SK-MEL-5 (cell line): ENCODE data around the gene PTGDS. TPM values are rescaled to one million over a fixed set of nuclear protein-coding genes. Genes with fewer than 3 reads are reported as not detected.
"Not testable (repeated sequence)": the region's sequence is repeated elsewhere in the genome, so short reads cannot be mapped to it uniquely, and the experiment has no call there.

ENCODE experiments used
- DNase-seq: peaks from one replicate; pipeline ENCODE4 v3.0.0-alpha.2; 2016; ENCODE audit warnings: low read depth, low spot score
- in situ Hi-C: cut with HindIII; loops from 2 replicates; pipeline ENCODE4 v1.10.0; 2016; ENCODE audit warnings: low sequenced_read_pairs, high pct_unique_total_duplicates, low pct_unique_long_range_greater_than_20kb
- total RNA-seq: library from RNA; depleted of rRNA; stranded (reverse); fragments of >200 nt; shearing (Covaris generic); gene quantifications from 2 replicates; pipeline ENCODE4 v1.2.3, GENCODE V29; 2014

Gene PTGDS
- total RNA-seq, 1 experiment from 2014 or later: not detected

DNA sequence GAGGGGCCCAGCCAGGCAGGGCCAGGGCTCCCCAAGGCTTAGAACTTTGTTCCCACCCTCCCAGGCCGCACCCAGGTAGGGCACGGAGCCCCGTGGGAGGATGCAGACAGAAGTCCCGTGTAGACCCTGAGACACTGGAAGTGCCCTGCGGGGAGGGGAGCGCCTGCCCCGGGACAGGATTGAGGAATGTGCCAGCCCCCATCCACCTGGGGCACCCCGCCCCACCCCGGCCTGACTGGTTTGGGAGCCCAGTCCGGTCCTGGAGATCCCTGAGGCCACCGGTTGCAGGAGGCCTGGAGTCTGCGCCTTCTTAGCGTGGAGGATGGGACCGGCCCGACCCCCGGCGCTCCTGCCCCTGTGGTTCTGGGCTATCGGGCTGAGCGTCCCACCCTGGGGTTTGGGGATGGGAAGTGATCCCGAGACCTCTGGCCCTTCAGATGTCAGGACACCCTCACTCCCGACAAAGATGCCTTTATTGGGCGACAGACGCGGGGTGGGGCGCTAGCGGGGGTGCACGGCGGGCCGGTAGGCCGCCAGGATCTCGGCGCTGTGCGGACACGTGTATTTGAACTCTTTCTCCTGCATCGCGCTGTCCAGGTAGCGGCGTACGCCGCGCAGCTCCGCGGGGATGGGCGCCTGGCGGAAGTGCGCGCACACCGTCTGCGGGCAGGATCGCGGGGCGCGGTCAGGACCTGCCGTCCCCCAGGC is 17.0 kb downstream of the PTGDS start:
- in situ Hi-C loops: no loop called here
- no peak for DNase-seq

DNA sequence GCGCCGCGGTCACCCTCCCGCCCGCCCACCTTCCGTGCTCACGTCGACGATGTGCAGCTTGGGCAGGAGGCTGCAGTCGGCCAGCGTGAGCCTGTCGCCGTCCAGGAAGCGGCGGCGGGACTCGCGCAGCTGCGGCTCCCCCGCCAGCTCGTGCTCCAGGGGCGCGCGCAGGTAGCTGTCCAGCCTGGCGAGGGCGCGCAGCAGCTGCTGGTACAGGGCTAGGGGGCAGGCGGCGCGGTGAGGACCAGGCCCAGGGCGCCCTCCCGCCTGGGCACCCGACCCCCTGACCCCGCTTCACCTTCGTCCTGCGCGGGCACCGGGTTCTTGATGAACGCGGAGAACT is 17.6 kb downstream of the PTGDS start:
- in situ Hi-C loops: no loop called here
- no peak for DNase-seq

DNA sequence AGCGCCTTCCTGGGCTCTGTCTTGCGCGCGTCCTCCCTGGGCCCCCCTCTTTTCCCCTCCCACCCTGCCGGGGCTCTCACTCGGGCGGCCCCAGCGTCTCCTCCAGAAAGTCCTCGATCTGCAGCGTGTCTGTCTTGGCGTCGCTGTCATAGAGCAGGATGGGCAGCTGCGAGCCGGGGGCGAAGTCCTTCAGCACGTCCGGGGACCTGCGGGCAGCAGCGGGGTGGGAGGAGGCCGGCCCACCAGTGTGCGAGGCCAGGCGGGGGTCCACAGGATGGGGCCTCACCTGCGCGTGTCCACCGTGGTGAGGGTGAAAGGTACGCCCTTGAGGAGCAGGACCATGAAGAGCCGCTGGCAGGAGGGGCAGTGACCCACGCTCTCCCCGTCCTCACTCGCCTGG is 18.1 kb downstream of the PTGDS start:
- no peak for DNase-seq
- in situ Hi-C loops: no loop called here

DNA sequence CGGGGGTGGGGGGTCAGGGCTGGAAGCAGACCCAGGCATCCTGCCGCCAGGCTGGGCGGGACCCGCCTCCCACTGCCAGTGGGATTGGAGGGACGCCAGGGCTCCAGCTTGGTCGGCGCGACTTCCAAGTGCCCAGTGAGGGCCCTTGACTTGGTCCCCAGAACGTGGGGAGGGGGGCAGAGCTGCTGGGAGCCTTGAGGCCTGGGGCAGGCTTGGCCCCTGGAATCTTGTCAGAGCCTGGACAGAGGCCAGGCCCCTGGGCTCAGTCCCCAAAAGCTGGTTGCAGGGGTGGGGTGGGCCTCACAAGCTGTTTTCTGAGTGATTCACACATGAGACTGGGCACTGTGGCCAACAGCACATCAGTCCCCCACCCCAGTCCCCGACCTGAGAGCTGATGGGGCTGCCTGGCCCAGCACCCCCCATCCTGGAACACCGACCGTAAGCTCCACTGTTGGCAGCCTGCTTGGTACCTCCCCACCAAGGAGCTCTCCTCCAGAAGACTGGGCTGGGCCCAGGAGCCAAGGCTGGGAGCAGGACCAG is 18.5 kb downstream of the PTGDS start:
- in situ Hi-C loops: no loop called here
- DNase-seq: no peak

DNA sequence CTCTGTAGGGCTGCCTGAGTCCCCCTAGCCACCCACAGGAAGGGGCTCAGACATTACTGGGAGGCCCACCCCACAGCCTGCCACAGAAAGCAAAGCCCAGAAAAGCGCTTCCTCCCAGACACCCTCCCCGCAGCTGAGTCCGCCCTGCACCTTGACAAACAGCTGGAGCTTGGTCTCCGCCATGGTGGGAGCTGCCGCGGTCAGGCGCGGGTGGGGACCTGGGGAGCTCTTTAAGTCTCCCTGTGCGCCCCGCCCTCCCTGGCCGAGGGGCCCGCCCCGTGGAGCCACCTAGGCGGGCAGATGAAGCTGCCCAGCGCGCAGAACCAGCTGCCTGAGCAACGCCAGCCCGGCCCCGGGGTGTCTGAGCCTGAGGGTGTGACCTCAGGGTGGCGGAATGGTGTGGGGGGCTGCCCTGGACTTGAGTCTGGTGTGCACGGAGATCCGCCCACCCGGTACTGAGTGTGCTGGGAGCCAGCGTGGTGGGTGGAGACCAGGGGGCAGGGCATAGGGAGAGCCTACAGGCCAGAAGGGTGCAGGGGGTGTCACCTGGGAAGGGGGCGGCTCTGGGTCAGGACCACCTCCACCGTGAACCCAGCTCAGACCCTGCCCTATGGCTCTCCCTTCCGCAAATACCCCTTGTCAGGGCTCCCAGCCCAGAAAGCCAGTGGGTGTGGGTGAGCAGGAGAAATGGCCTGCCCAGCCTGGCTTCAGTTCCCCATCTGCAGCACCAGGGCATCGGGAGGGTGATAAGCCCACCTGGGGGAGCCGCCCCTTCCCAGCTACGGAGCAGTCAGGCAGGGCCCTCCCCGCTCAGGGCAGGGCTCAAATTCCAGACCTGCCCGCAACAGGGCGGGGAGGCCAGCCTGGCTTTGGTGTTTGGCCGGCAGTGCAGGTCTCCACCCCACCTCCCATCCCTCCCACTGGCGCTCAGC is 19.3 kb downstream of the PTGDS start, which contains the start of gene CLIC3:
Gene CLIC3 (minus strand): TSS at position 208 of the 932 bp plus-strand sequence. CDS start 25 bp downstream, at position 183.
- in situ Hi-C loops: no loop called here
- no peak for DNase-seq

DNA sequence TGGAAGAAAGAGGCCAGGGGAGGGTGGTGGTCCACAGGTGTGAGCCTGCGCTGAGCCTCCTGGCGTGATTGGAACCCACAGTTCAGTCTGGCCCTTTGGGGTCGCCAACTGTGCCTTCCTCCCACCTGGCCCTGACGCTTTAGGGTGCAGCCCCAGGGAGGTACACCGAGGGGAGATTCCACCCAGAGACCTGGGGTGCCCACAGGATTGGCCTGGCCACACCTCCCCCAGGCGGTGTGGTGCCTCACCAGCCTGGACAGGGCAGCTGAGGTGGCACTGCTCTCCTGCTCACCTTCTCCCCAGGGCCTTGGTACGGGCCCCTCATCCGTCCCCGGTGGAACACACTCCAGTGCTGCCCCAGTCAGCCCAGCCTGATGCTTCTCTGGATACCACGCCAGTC is 20.1 kb downstream of the PTGDS start:
- DNase-seq: no peak
- in situ Hi-C loops: no loop called here

DNA sequence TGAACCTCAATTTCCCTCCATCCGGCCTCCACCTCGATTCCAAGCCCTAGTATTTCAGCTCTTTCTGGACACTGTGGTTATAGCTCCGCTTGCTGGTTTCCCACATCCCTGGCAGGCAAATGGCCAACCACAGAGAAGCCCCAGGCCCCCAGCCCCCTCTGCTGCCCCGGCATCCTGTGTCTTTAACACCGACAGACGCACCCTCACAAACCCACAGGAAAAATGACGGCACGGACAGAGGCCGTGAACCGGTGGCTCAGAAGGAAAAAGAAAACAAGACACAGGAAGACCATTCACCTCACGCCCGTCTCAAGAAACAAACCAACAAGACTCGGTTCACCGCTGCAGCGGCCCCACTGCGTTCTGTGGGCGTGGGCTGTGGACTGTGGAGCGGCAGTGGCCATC is 20.5 kb downstream of the PTGDS start:
- DNase-seq: no peak
- in situ Hi-C loops: no loop called here

DNA sequence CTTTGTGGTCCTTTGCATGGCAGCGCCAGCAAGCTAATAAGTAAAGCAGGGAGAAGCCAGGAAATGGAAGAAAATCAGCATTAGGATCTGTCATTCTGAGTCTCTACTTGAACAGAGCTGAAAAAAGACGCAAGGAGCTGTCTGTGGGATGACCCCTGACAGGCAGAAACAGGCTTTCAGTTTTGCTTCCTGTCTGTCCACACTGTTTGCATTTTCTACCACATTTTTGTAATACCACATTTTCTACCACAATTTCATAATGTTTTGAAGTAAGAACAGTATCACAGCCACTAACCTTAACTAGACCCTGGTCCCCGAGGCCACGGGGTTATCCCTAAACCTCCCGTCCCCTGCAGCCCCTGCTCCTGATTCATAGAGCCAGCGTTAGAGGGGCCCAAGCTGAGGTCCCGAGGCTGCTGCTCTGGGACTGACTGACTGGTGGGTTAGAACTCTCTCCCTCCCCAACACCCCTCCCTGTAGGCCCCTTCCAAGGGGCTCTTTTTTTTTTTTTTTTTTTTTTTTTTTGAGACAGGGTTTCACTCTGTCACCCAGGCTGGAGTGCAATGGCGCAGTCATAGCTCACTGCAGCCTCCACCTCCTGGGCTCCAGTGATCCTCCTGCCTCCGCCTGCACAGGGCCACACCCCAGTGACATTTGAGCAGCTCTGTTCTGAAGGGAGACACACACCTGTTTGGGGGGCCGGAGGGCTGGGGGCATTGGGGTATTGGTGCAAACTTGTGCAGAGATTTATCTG is 23.1 kb downstream of the PTGDS start:
- in situ Hi-C loops: no loop called here
- DNase-seq: no peak

DNA sequence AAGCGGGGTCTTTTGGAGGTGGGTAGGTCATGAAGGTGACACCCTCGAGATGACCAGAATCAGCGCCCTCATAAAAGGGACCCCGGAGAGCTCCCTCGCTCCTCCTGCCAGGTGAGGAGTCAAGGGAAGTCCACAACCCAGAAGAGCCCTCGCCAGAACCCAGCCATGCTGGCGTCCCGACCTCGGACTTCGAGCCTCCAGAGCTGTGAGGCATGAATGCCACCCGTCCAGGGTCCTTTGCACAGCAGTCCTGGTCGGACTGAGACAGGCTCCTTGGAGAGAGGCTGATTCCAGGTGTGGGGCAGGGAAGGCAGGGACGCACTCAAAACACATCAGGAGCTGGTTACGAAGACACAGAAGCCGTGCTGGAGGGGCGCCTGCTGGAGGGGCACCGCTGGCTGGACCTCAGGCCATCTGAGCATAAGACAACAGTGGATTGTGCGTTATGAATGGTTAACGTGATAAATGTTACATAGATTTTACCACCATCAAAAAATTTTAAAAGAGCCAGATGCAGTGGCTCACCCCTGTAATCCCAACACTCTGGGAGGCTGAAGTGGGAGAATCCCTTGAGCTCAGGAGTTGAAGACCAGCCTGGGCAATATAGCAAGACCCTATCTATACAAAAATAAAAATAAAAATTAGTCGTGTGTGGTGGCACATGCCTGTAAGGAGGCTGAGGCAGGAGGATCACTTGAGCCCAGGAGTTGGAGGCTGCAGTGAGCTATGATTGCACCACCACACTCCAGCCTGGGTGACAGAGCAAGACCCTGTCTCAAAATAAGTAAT is 24.7 kb downstream of the PTGDS start:
- in situ Hi-C loops: no loop called here
- no peak for DNase-seq

DNA sequence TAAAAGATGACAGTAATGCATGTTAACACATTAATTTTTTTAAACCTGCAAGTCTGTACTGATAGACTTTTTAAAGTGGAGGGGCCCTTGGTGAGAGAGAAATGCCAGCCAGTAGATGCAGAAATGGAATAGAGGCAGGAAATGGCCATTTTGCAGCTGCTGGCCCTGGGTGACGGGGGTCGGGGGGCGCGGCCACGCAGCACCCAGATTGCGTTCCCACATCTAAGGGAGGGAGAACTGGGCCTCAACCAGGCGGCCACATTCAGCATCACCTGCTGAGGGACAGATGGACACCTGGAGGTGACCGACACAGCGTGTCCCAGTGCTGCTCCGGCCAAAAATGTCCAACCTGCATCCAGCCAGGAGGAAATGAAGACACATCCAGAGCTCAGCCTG is 25.3 kb downstream of the PTGDS start:
- no peak for DNase-seq
- in situ Hi-C loops: no loop called here

DNA sequence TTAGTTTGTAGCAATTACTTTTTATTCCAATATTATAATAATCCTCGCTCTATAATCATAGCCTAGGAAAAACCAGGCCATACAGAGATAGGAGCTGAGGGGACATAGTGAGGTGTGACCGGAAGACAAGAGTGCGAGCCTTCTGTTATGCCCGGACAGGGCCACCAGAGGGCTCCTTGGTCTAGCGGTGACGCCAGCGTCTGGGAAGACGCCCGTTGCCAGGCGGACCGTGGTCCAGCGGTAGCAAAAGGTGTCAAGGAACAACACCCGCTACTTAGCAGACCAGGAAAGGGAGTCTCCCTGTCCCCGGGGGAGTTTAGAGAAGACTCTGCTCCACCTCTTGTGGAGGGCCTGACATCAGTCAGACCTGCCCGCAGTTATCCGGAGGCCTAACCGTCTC is 27.0 kb downstream of the PTGDS start:
- in situ Hi-C loops, DNase-seq: not testable (repeated sequence)

DNA sequence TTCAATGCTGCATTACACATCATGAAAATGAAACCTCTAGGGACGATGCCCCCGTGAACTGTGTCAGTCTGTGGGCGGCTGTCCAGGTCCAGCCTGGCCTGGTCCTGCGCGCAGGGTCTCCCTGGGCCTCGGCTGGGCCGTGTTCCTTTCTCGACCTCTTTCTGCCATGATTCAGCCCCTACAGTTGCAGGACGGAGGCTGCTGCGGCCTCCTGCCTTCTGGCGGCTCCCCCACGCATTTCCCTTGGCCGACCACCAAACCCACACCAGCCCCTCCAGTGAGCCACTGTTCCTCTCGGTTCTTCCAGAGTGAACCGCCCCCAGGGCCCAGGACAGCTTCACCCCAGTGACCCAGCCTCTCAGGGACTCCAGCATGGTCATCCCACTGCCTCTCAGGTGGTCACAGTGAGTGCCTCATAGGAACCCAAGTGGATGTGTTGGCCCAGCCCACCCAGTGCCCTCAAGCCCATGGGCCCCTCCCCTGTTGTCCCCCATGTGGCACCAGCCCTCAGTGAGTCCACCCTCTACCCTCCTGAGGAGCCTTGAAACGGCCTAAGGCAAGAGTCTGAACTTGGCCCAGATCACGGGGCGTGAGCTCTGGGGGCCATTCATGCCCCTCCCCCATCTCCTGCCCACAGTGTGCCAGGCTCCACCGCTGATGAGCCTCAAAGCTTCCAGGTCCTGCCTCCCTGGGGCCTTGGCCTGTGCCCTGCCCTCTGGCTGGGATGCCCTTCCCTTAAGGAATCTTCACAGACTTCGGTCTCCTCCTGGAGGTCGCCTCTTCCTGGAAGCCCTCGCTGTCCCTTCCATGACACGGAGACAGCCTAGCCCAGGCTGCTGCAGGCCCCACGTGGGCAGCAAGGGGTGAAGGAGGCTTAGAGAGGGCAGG is 29.1 kb downstream of the PTGDS start:
- DNase-seq: no peak
- in situ Hi-C loops: no loop called here

DNA sequence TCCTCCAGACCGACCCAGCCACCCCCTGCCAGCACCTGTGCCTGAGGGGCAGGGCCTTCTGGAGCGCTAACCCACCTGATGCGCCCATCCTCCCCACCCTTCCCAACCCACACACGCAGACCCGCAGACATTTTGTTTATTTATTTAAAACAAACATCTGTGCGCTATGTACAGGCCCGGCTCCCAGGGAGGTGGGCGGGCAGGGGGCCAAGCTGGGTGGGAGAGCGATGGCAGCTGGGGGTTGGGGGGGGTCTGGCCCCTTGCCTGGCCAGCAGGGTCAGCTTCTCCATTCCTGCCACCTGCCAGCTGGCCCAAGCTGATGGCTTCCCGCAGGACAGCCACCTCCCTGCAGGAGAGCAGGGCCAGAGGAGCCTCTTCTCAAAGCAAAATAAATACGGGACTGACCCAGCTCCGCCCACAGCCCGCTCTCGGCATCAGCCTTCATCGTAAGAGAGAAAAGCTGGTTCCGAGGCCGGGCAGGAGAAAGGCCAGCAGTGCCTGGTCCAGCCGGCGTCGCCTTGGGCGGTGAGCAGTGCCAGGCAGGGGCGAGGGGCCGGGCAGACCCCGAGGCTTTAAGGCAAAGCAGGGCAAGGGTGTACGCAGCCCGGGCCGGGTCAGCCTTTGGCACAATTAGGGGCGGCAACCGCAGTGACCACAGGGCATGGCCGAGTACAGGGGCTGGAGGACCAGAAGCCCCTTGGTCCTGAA is 30.0 kb downstream of the PTGDS start:
- in situ Hi-C loops: no loop called here
- no peak for DNase-seq

DNA sequence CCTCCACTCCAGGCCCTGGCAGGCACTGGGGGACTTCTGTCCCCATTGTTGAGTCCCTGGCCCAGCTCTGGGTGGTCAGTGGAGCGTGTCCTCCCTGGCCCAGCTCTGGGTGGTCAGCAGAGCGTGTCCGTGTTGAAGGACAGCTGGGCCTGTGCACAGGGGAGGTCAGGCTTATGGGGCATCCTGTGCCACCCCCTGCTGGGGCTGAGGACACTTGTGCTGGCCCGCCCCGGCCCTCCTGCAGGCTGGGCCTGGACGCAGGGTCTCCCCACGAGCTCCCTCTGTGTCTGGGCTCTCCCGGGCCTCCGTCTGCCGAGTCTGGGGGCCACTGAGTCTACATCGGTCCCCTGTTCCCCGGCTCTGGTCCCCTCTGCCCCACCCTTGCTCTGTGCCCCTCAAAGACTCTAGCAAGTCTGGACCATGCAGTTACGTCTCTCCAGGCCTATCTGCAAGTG is 30.5 kb downstream of the PTGDS start:
- DNase-seq: no peak
- in situ Hi-C loops: no loop called here

DNA sequence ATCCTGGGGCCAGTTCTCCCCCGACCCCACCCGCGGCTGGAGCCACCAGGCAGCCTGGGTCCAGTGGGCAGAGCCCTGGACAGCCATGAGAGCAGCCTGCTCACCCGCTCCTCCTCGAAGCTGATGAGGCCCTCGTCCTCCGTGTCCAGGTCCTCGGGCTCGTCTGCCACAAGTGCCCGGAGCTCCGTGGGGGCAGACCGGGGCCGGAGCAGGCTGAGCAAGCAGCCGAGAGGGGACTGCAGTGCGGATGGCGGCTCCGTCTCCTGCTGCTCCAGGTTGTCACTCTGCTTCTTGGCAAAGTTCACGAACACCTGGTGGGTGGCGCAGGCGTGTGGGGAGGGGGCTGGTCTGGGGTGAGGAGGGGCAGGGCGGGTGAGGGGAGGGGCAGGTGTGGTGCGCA is 31.0 kb downstream of the PTGDS start:
- in situ Hi-C loops: no loop called here
- DNase-seq: no peak

DNA sequence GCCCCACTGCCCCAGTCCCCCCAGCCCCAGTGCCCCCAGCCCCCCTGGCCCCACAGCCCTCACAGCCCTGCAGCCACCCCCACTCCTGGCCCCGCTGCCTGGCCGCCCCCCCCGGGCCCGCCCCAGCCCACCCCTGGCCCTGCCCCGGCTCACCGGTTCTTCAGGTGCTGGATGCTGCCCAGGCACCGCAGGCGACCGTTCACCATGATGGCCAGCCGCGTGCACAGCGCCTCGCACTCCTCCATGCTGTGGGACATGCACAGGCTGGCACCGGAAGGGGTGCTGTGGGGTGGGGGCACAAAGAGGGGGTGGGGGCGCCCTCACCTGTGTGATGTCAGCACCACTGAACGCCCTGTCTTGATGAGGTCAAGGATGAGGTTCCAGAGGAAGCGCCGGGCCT is 31.9 kb downstream of the PTGDS start:
- no peak for DNase-seq
- in situ Hi-C loops: no loop called here
